A673 (cell line): ENCODE data around the gene TRIM40.
"Not testable (repeated sequence)": the region's sequence is repeated elsewhere in the genome, so short reads cannot be mapped to it uniquely, and the experiment has no call there.

ENCODE experiments used
- CTCF ChIP-seq: fragments of 300-800, 200-600 bp; sonication (generic); conservative IDR thresholded peaks from 2 replicates; pipeline ENCODE4 v1.5.1; 2017; ENCODE audit warnings: low read depth, mild to moderate bottlenecking, antibody characterized with exemption, low read length, moderate library complexity, mixed read lengths
- EZH2 ChIP-seq: fragments of 200-600 bp; sonication (generic); IDR thresholded peaks from 2 replicates; pipeline ENCODE4 v1.6.1; 2017; ENCODE audit warnings: borderline replicate concordance, low read depth, mild to moderate bottlenecking, mixed read lengths, antibody characterized with exemption, low read length; ENCODE audit not compliant: poor library complexity, severe bottlenecking

GRCh38 chr6:30118691-30119090, 17.2 kb upstream of the TRIM40 start:
- TF ChIP-seq CTCF, EZH2: not testable (repeated sequence)
